GM18502 (cell line): ENCODE measurements around the gene GALNTL6.

ENCODE experiments used
- ATAC-seq: cut with Tn5 transposase; IDR thresholded peaks from one replicate; pipeline ENCODE4 v1.9.1; 2021; ENCODE audit warnings: mild to moderate bottlenecking; ENCODE audit not compliant: unreplicated experiment, poor library complexity

Gene GALNTL6

DNA sequence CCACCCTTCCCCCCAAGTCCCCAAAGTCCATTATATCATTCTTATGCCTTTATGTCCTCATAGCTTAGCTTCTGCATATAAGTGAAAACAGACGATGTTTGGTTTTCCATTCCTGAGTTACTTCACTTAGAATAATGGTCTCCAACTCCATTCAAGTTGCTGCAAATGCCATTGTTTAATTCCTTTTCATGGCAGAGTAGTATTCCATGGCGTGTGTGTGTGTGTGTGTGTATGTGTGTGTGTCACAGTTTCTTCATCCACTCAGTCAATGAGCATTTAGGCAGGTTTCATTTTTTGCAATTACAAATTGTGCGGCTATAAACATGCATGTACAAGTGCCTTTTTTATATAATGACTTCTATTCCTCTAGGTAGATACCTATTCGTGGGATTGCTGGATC lies 1248.0 kb downstream of the GALNTL6 start:
- no peak for ATAC-seq

DNA sequence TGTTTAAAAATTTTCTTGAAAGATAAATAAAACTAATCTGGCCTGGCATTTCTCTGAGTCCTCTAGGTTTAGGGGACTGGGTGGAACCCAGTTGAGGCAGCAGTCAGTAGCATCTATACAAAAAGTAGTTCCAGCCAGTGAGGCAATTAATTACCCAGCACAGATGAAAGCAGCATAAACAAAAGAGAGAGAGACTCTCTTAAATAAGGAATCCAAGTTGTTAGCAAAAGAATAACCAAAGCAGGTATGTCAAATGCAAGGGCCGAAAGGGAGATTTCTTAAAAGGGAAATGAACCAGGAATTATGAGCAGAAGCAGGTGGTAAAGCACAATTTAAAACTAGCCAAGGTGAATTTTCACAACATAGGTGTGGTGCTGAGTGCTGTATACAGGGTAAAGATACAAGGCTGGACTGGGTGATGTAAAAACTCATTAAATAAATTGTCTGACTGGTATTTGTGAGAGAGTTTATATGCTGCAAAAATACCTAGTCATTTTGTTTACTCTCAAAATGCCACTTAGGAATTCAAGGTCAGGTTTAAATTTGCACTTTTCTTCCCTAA lies 1260.8 kb downstream of the GALNTL6 start:
- no peak for ATAC-seq

DNA sequence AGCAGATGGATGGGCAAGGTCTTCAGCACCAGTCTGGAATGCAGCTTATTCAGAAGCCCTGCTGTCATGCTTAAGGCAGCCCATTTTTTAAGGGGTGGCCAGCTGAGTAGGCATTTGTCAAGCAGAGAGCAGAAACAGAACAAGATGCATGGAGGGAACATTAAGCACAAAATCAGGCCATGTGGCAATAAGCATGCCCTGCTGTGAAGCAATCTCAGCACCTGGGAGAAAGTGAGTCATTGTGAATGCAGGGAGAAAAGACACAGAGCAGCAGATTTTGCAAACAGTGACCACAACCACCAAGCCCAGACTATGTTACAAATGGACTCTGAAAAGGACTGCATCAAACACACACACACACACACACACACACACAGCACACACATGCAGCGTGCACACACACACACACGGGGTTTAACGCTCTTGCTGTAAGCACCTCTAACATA lies 1261.3 kb downstream of the GALNTL6 start:
- no peak for ATAC-seq

DNA sequence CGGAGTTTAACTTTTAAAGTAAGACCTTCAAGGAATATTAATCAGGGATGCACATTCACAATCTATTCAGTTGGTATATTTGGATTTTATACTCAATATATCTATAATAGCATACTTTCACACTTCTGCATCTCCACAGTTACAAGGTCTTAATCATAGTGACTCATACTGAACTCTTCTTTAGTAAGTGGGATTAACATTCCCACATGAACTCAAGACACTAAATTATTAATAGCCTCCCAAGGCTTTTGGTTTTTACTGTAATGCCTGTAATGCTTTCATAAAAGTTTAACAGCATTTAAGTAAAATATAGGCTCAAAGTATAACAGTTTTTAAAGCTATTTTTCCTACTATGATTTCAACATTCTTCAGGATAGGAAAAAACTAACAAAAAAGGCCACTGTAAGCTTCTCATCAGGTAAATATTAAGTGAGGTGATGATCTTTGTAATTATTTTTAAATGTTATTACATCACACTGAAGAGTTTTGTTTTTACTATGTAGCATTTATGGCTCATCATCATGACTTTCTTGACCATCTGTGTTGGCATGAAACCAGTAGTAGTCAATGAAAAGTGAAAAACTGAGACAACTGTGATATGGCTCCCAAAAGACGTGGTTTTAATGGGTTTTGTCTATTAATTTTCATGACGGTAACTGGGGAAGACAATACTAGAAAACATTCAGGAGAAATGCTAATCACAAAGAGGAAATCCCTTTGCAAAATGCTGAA lies 1263.9 kb downstream of the GALNTL6 start:
- no peak for ATAC-seq

DNA sequence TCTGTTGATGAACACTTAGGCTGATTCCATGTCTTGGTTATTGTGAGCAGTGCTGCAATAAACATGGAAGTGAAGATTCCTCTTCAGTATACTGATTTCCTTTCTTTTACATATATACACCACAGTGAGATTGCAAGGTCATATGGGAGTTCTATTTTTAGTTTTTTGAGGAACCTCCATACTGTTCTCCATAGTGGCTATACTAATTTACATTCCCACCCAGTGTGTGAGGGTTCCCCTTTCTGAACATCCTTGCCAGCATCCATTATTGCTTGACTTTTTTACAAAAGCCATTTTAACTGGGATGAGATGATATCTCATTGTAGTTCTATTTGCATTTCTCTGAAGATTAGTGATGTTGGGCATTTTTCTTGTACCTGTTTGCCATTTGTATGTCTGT lies 1274.9 kb downstream of the GALNTL6 start:
- ATAC-seq, result no peak
